BE2C (cell line): ENCODE results near the gene ACBD6.

Experiments used
- DNase-seq: peaks from one replicate; pipeline ENCODE4 v3.0.0-alpha.2; 2020
- H3K27me3 ChIP-seq: fragments of 250-450 bp; sonication (Bioruptor Pico); 2 replicates; pipeline ENCODE4 v1.5.1; 2020; ENCODE audit warnings: mild to moderate bottlenecking
- H3K36me3 ChIP-seq: fragments of 250-450 bp; sonication (Bioruptor Pico); 2 replicates; pipeline ENCODE4 v1.5.1; 2020; ENCODE audit warnings: mild to moderate bottlenecking
- H3K4me1 ChIP-seq: fragments of 250-450 bp; sonication (Bioruptor Pico); 2 replicates; pipeline ENCODE4 v1.5.1; 2020
- H3K4me3 ChIP-seq: 2 replicates; pipeline ENCODE4 v1.5.1; 2011; ENCODE audit warnings: low read depth, low read length
- H3K9me3 ChIP-seq: fragments of 250-450 bp; sonication (Bioruptor Pico); 2 replicates; pipeline ENCODE4 v1.5.1; 2020
- CTCF ChIP-seq: IDR thresholded peaks from 2 replicates; pipeline ENCODE4 v1.5.1; 2012; ENCODE audit warnings: mild to moderate bottlenecking, low read depth, low read length

ACBD6 gene

DNA sequence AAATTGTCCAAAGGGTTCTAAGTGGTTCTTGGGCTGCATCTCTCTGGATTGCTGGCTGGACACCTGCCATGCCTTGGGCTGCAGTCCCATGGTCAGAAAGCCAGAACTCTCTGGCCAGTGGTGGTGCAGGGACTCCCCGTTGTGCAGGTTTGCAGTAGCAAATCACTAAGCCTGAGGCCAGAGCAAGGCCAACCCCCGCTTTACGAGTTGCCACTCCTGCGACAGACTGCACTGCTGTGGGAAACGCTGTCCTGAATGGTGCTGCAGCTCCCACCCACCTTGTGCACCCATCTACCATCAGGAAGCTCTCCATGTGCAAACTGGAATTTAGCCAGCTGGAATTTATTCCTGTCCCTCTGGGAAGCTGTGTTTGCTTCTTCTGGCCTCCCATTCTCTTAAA, 226.7 kb downstream of the ACBD6 start:
- H3K27me3 ChIP-seq, result no peaks in the 10 kb centered on the region
- no peak overlapping the region for H3K4me3 ChIP-seq
- DNase-seq, result no peak
- H3K9me3 ChIP-seq, result no peaks in the 10 kb centered on the region
- no peaks in the 10 kb centered on the region; the same call in 1 of the 2 replicates for H3K36me3 ChIP-seq
- peaks cover 7% of the 10 kb centered on the region for H3K4me1 ChIP-seq
- no peak for TF ChIP-seq CTCF

DNA sequence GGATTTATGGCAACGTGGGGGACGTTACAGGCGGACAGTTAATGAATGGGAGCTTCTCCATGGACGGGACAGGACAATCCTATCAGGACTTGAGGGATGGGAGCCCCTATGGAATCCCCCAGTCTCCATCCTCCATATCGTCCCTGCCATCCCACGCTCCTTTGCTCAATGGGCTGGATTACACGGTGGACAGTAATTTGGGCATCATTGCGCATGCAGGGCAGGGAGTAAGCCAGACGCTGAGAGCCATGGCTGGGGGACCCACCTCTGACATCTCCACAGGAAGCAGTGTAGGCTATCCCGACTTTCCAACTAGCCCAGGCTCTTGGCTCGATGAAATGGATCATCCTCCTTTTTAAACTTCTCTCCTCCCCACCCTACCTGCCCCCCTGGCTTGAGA, 228.2 kb downstream of the ACBD6 start:
- H3K27me3 ChIP-seq, result no peaks in the 10 kb centered on the region
- DNase-seq, result no peak
- H3K9me3 ChIP-seq, result no peaks in the 10 kb centered on the region
- H3K36me3 ChIP-seq, result no peaks in the 10 kb centered on the region; the same call in 1 of the 2 replicates
- no peak for TF ChIP-seq CTCF
- H3K4me3 ChIP-seq, result no peak overlapping the region
- H3K4me1 ChIP-seq, result peaks cover 7% of the 10 kb centered on the region

DNA sequence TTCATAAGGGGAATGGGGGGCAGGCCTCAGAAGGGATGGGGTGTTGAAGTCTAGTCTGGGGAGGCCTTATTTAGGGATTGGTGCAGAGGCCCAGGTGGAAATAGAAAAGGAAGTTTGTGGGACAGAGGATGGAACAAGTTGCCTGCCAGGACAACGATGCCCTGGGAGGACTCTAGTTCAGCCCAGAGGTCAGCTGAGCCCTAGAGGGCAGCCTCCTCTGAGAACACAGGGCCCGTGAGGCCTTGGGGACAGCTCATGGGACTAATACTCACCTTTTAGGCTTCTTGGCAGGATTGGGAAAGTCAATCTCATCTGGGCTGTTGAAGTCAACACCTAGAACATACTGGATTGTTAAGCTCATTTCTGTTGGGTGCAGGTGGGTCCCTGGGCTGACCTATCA, 229.3 kb downstream of the ACBD6 start:
- Histone ChIP-seq H3K4me3 (no peak overlapping the region), H3K36me3 (no peaks in the 10 kb centered on the region; the same call in 1 of the 2 replicates), H3K9me3 (no peaks in the 10 kb centered on the region), H3K4me1 (peaks cover 3% of the 10 kb centered on the region), H3K27me3 (no peaks in the 10 kb centered on the region)
- DNase-seq, result no peak
- no peak for TF ChIP-seq CTCF

GRCh38 chr1:180272395-180272794, 230.0 kb downstream of the ACBD6 start:
- DNase-seq, result no peak
- Histone ChIP-seq H3K4me3 (no peak overlapping the region), H3K9me3 (no peaks in the 10 kb centered on the region), H3K36me3 (no peaks in the 10 kb centered on the region; the same call in 1 of the 2 replicates), H3K27me3 (no peaks in the 10 kb centered on the region), H3K4me1 (no peaks in the 10 kb centered on the region)
- TF ChIP-seq CTCF, result no peak

GRCh38 chr1:180271272-180272255, 230.8 kb downstream of the ACBD6 start:
- no peak for DNase-seq
- Histone ChIP-seq H3K27me3 (no peaks in the 10 kb centered on the region), H3K4me3 (no peak overlapping the region), H3K9me3 (no peaks in the 10 kb centered on the region), H3K4me1 (no peaks in the 10 kb centered on the region), H3K36me3 (no peaks in the 10 kb centered on the region; the same call in 1 of the 2 replicates)
- no peak for TF ChIP-seq CTCF

DNA sequence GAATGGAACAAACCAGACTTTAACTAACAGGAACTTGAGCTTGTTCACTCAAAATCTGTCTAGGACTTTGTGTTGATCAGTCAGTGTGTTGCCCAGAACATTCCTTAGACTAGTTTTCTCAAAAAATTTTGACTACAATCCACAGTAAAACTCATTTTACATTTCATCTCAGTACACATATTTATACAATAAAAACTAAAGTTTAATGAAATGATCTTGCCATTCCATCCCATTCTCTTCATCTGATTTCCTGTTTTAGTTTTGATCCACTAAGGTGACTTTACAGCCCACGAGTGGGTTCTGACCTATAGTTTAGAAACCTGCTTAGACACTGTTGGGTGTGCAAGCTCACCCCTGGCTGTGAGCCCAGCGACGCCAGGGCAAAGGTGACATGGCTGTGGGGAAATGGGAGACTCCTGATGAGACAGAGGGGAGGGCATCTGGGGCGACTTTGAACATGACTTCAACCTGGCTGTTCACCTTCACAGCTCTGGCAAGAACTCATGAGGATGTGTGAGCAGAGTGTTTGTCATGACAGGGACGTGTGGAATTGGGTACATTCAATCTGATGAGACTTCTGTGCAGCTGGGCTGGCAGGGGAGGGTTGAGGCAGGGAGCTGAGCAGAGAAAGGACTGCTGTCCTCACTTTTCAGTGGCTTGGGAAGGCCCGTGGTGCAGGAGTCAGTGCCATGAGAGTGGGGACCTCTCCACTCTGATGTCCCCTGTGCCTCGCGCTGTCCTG, 231.7 kb downstream of the ACBD6 start:
- Histone ChIP-seq H3K36me3 (no peaks in the 10 kb centered on the region; the same call in 1 of the 2 replicates), H3K4me3 (no peak overlapping the region), H3K27me3 (no peaks in the 10 kb centered on the region), H3K4me1 (no peaks in the 10 kb centered on the region), H3K9me3 (no peaks in the 10 kb centered on the region)
- no peak for DNase-seq
- TF ChIP-seq CTCF, result no peak; the same call in 1 of the 2 replicates
